IMR-90 (cell line): ENCODE measurements around the gene UBR1. TPM values are rescaled to one million over a fixed set of nuclear protein-coding genes. Genes with fewer than 3 reads are reported as not detected.

Experiments used
- ATAC-seq: fragments of 200-7000 bp; cut with Tn5 transposase; 2 replicates; pipeline ENCODE4 v1.9.1; 2020; ENCODE audit warnings: low read depth, mild to moderate bottlenecking, moderate library complexity
- BruUV-seq: library from RNA; stranded (reverse); fragments of 400-500 nt; replicated peaks from 2 replicates; lab custom pipeline; 2021; lab: Mats Ljungman, UMichigan
- CTCF ChIA-PET: fragments of 300-600 bp; formaldehyde crosslinking; extraction: SDS; loops from one replicate; lab custom pipeline; 2021; ENCODE audit warnings: antibody characterized with exemption; lab: Yijun Ruan, JAX
- POLR2A ChIA-PET: fragments of 300-600 bp; sonication (Branson Sonifier 250); formaldehyde crosslinking; loops from one replicate; lab custom pipeline; 2022; ENCODE audit warnings: antibody characterized with exemption; ENCODE audit not compliant: unreplicated experiment; lab: Charles Lee
- DNase-seq: peaks from one replicate; pipeline ENCODE4 v3.0.0; 2013
- H2AFZ ChIP-seq: replicated peaks from 2 replicates; pipeline ENCODE3; 2013; ENCODE audit warnings: low read length, mild to moderate bottlenecking; ENCODE audit not compliant: poor library complexity
- H2AK5ac ChIP-seq: 2 replicates; pipeline ENCODE4 v1.6.1; 2013; ENCODE audit warnings: low read depth, low read length, inconsistent platforms
- H2AK9ac ChIP-seq: replicated peaks from 2 replicates; pipeline ENCODE3; 2013; ENCODE audit warnings: mild to moderate bottlenecking, low read depth, low read length, moderate library complexity; ENCODE audit not compliant: poor library complexity
- H2BK120ac ChIP-seq: 2 replicates; pipeline ENCODE4 v1.6.1; 2013; ENCODE audit warnings: low read depth, low read length, inconsistent platforms
- H2BK15ac ChIP-seq: 3 replicates; pipeline ENCODE4 v1.6.1; 2013; ENCODE audit warnings: low read depth, low read length, inconsistent platforms
- H2BK20ac ChIP-seq: 2 replicates; pipeline ENCODE4 v1.6.1; 2013; ENCODE audit warnings: low read depth, mild to moderate bottlenecking, inconsistent platforms, low read length, moderate library complexity
- H2BK5ac ChIP-seq: 2 replicates; pipeline ENCODE4 v1.6.1; 2013; ENCODE audit warnings: mild to moderate bottlenecking, low read depth, low read length, inconsistent platforms; ENCODE audit not compliant: poor library complexity, severe bottlenecking
- H3K14ac ChIP-seq: replicated peaks from 2 replicates; pipeline ENCODE4 v1.6.1; 2013; ENCODE audit warnings: low read depth, low read length, inconsistent platforms
- H3K18ac ChIP-seq: 2 replicates; pipeline ENCODE4 v1.6.1; 2013; ENCODE audit warnings: low read depth, low read length, control low read depth
- H3K23ac ChIP-seq: 2 replicates; pipeline ENCODE4 v1.6.1; 2013; ENCODE audit warnings: low read depth, low read length, inconsistent platforms
- H3K27ac ChIP-seq: 2 replicates; pipeline ENCODE4 v1.5.1; 2013; ENCODE audit warnings: mild to moderate bottlenecking, control low read depth, low read length; ENCODE audit not compliant: insufficient read depth
- H3K27me3 ChIP-seq: 2 replicates; pipeline ENCODE4 v1.6.1; 2013; ENCODE audit warnings: low read length; ENCODE audit not compliant: control insufficient read depth, insufficient read depth
- H3K36me3 ChIP-seq: 2 replicates; pipeline ENCODE4 v1.6.1; 2013; ENCODE audit warnings: low read length, mixed read lengths; ENCODE audit not compliant: control insufficient read depth, insufficient read depth
- H3K4ac ChIP-seq: 2 replicates; pipeline ENCODE4 v1.6.1; 2013; ENCODE audit warnings: low read depth, low read length, inconsistent platforms
- H3K4me1 ChIP-seq: 2 replicates; pipeline ENCODE4 v1.6.1; 2013; ENCODE audit warnings: low read length, mixed read lengths; ENCODE audit not compliant: control insufficient read depth, insufficient read depth
- H3K4me2 ChIP-seq: 2 replicates; pipeline ENCODE4 v1.6.1; 2013; ENCODE audit warnings: low read depth, mild to moderate bottlenecking, control low read depth, low read length, moderate library complexity
- H3K4me3 ChIP-seq: 2 replicates; pipeline ENCODE4 v1.5.1; 2013; ENCODE audit warnings: low read depth, mild to moderate bottlenecking, control low read depth, low read length, moderate library complexity; ENCODE audit not compliant: insufficient read depth
- H3K56ac ChIP-seq: 2 replicates; pipeline ENCODE4 v1.6.1; 2013; ENCODE audit warnings: low read length, inconsistent platforms; ENCODE audit not compliant: insufficient read depth; ENCODE audit errors: extremely low read depth
- H3K79me1 ChIP-seq, 2 experiments: 2 replicates each; pipeline ENCODE4 v1.6.1; 2013; ENCODE audit warnings: low read length in 2 of 2, inconsistent platforms in 1 of 2, low read depth in 1 of 2
- H3K9ac ChIP-seq: 2 replicates; pipeline ENCODE4 v1.6.1; 2013; ENCODE audit warnings: low read depth, low read length, control low read depth
- H3K9me1 ChIP-seq: 2 replicates; pipeline ENCODE4 v1.6.1; 2013; ENCODE audit warnings: low read length, inconsistent platforms; ENCODE audit not compliant: insufficient read depth
- H3K9me3 ChIP-seq: 2 replicates; pipeline ENCODE4 v1.6.1; 2013; ENCODE audit warnings: low read length; ENCODE audit not compliant: control insufficient read depth, insufficient read depth
- H4K20me1 ChIP-seq: 2 replicates; pipeline ENCODE4 v1.6.1; 2013; ENCODE audit warnings: low read length, inconsistent platforms; ENCODE audit not compliant: insufficient read depth
- H4K5ac ChIP-seq: 2 replicates; pipeline ENCODE4 v1.6.1; 2013; ENCODE audit warnings: mild to moderate bottlenecking, low read depth, low read length, control low read depth
- H4K8ac ChIP-seq, 2 experiments: 2 replicates each; pipeline ENCODE4 v1.6.1; 2013; ENCODE audit warnings: low read depth in 2 of 2, low read length in 2 of 2, control low read depth in 1 of 2, inconsistent platforms in 1 of 2
- H4K91ac ChIP-seq: 2 replicates; pipeline ENCODE4 v1.6.1; 2013; ENCODE audit warnings: low read depth, low read length, inconsistent platforms; ENCODE audit not compliant: insufficient read depth
- BHLHE40 ChIP-seq: fragments of 150-350 bp; IDR thresholded peaks from 2 replicates; pipeline ENCODE4 v1.6.1; 2016; ENCODE audit warnings: mild to moderate bottlenecking, low read depth, low read length
- CEBPB ChIP-seq: IDR thresholded peaks from 2 replicates; pipeline ENCODE4 v1.6.1; 2012; ENCODE audit warnings: low read depth, low read length, improper control_type of control experiment
- CHD1 ChIP-seq: IDR thresholded peaks from 2 replicates; pipeline ENCODE4 v1.6.1; 2012; ENCODE audit warnings: low read depth, low read length, improper control_type of control experiment
- FOS ChIP-seq: fragments of 150-350 bp; IDR thresholded peaks from 2 replicates; pipeline ENCODE4 v1.6.1; 2016; ENCODE audit warnings: low read depth, low read length
- MAFK ChIP-seq: IDR thresholded peaks from 2 replicates; pipeline ENCODE4 v1.6.1; 2012; ENCODE audit warnings: low read depth, low read length, improper control_type of control experiment
- MAZ ChIP-seq: IDR thresholded peaks from 2 replicates; pipeline ENCODE4 v1.6.1; 2012; ENCODE audit warnings: low read depth, mild to moderate bottlenecking, low read length, improper control_type of control experiment, moderate library complexity, borderline replicate concordance
- MXI1 ChIP-seq: IDR thresholded peaks from 2 replicates; pipeline ENCODE4 v1.6.1; 2012; ENCODE audit warnings: low read depth, mild to moderate bottlenecking, low read length, moderate library complexity, borderline replicate concordance
- NFE2L2 ChIP-seq: fragments of 150-350 bp; IDR thresholded peaks from 2 replicates; pipeline ENCODE4 v1.6.1; 2016; ENCODE audit warnings: low read depth, mild to moderate bottlenecking, low read length
- POLR2A ChIP-seq: IDR thresholded peaks from 2 replicates; pipeline ENCODE4 v1.6.1; 2012; ENCODE audit warnings: mild to moderate bottlenecking, low read depth, low read length
- RAD21 ChIP-seq: IDR thresholded peaks from 2 replicates; pipeline ENCODE4 v1.6.1; 2012; ENCODE audit warnings: low read length, improper control_type of control experiment
- RCOR1 ChIP-seq: IDR thresholded peaks from 2 replicates; pipeline ENCODE4 v1.6.1; 2012; ENCODE audit warnings: mild to moderate bottlenecking, low read length, improper control_type of control experiment; ENCODE audit not compliant: insufficient replicate concordance
- RFX5 ChIP-seq: IDR thresholded peaks from 2 replicates; pipeline ENCODE4 v1.8.0; 2012; ENCODE audit warnings: low read depth, mild to moderate bottlenecking, low read length, moderate library complexity
- SMC3 ChIP-seq: fragments of 150-350 bp; IDR thresholded peaks from 2 replicates; pipeline ENCODE4 v1.6.1; 2016; ENCODE audit warnings: low read depth, mild to moderate bottlenecking, antibody characterized with exemption, low read length, moderate library complexity
- WGBS, 2 experiments: methylation state at CpG; one replicate each; pipeline versions ENCODE4 v1.1.5 to v1.1.7; 2013; ENCODE audit warnings: missing lambda C conversion rate in 2 of 2; ENCODE audit not compliant: insufficient read length in 1 of 2; ENCODE audit errors: extremely low coverage in 2 of 2; 5-methylcytosine and 5-hydroxymethylcytosine counted together
- dilution Hi-C: fragments of 300-500 bp; cut with HindIII; formaldehyde crosslinking; loops from one replicate; pipeline ENCODE4 v1.14.3; 2018; ENCODE audit warnings: low sequenced_read_pairs; ENCODE audit not compliant: unreplicated experiment
- in situ Hi-C: fragments of 300-500 bp; cut with MboI; formaldehyde crosslinking; loops from 3 replicates; pipeline ENCODE4 v1.14.3; 2019; ENCODE audit warnings: low sequenced_read_pairs, inconsistent platforms, mixed read lengths
- intact Hi-C: fragments of 100-400 bp; cut with micrococcal nuclease; formaldehyde crosslinking; loops from 2 replicates; pipeline ENCODE4 v1.10.0; 2022
- polyA plus RNA-seq, 3 experiments: library from polyadenylated mRNA; depleted of rRNA; stranded (reverse); fragments of >200 nt; gene quantifications; 2 replicates each; pipeline ENCODE4 v1.2.3, GENCODE V29; 2012; ENCODE audit warnings: low replicate concordance in 1 of 3
- total RNA-seq: library from RNA; depleted of rRNA; stranded (reverse); fragments of >200 nt; gene quantifications from 2 replicates; pipeline ENCODE4 v1.2.3, GENCODE V29; 2012
- TF ChIP-seq, protein P1 (sequence below): fragments of 150-350 bp; IDR thresholded peaks from 2 replicates; pipeline ENCODE4 v1.6.1; 2017; ENCODE audit warnings: mild to moderate bottlenecking, antibody characterized with exemption, low read length, low read depth
- TF ChIP-seq, protein P2 (sequence below): conservative IDR thresholded peaks from 2 replicates; pipeline ENCODE4 v1.5.1; 2012; ENCODE audit warnings: mild to moderate bottlenecking, low read depth, low read length, improper control_type of control experiment
- TF ChIP-seq, protein P3 (sequence below): fragments of 150-350 bp; IDR thresholded peaks from 2 replicates; pipeline ENCODE4 v1.6.1; 2016; ENCODE audit warnings: low read depth, mild to moderate bottlenecking, low read length, moderate library complexity, borderline replicate concordance

The UBR1 gene
- total and polyA plus RNA-seq, 2 of the 4 experiments (the other 2 are of a cell fraction) = 6.5 to 30.1 TPM

DNA sequence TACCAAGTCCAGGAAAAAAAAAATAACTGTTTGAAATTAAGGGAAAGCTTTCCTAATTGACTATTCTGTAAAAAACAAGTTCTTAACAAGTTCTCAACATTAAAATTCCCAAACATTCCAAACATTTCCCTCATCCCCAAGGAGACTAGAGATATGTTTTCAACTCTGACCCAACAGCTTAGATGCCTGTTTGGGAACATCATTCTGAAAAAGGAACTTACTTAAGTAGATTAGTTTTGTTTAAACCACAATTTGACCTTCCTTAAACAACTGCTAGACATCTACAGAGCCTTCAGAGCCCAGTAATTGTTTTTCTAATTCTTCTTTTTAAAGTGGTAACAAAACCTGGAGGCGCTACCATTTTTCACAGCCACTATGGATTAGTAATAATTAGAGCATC lies 12.8 kb downstream of the UBR1 start:
- Histone ChIP-seq H2AFZ (no peak overlapping the region), H4K91ac (no peak overlapping the region), H2BK120ac (no peak overlapping the region), H3K4me2 (no peak overlapping the region; the same call in none of the 2 replicates), H3K23ac (no peak overlapping the region), H3K18ac (no peak overlapping the region), H3K9me3 (no peaks in the 10 kb centered on the region), H3K4me3 (no peak overlapping the region), H3K79me1 (peaks cover 9 to 65% of the 10 kb centered on the region in 2 experiments; a peak in 3 of 4 replicates), H3K27ac (peak overlapping the region; percentile 34; the same call in 1 of the 2 replicates), H3K4ac (no peak overlapping the region), H3K56ac (no peak overlapping the region), H2BK20ac (no peak overlapping the region), H3K14ac (no peak overlapping the region), H2AK9ac (no peak overlapping the region), H2AK5ac (no peak overlapping the region), H4K20me1 (peaks cover 26% of the 10 kb centered on the region), H3K9ac (no peak overlapping the region), H3K36me3 (peaks cover 5% of the 10 kb centered on the region), H2BK15ac (no peak overlapping the region), H3K4me1 (peaks cover 12% of the 10 kb centered on the region), H3K9me1 (peaks cover 13% of the 10 kb centered on the region; the same call in 1 of the 2 replicates), H4K5ac (no peak overlapping the region), H2BK5ac (peak overlapping the region; percentile 35), H4K8ac (no peak overlapping the region), H3K27me3 (no peaks in the 10 kb centered on the region)
- CTCF ChIA-PET = no interaction called here
- intact Hi-C loops = loop anchor here (10.0 kb wide), 1 partner anchor 92 kb away; the partner anchor contains the start of gene CCNDBP1
- in situ Hi-C loops = no loop called here
- no CpG with 5 or more reads among the region's 1 CpG for WGBS, 2 experiments
- peak; percentile 85 for DNase-seq
- dilution Hi-C loops = no loop called here
- BruUV-seq = no TSS peak
- POLR2A ChIA-PET = interaction anchor here (0.6 kb wide), 1 partner anchor 22 kb away, joined by 3 read pairs; no protein-coding TSS in a partner anchor
- peak; percentile 77 for ATAC-seq
- TF ChIP-seq SMC3 = no peak
- TF ChIP-seq MAZ = no peak
- TF ChIP-seq RFX5 = no peak
- no peak for TF ChIP-seq RAD21
- TF ChIP-seq, protein P1, sequence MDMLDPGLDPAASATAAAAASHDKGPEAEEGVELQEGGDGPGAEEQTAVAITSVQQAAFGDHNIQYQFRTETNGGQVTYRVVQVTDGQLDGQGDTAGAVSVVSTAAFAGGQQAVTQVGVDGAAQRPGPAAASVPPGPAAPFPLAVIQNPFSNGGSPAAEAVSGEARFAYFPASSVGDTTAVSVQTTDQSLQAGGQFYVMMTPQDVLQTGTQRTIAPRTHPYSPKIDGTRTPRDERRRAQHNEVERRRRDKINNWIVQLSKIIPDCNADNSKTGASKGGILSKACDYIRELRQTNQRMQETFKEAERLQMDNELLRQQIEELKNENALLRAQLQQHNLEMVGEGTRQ = no peak
- TF ChIP-seq MXI1 = no peak
- TF ChIP-seq FOS = no peak
- TF ChIP-seq CEBPB = no peak
- TF ChIP-seq BHLHE40 = no peak
- no peak for TF ChIP-seq MAFK
- no peak for TF ChIP-seq CHD1
- no peak for TF ChIP-seq POLR2A
- no peak for TF ChIP-seq RCOR1
- TF ChIP-seq NFE2L2 = no peak
- TF ChIP-seq, protein P2, sequence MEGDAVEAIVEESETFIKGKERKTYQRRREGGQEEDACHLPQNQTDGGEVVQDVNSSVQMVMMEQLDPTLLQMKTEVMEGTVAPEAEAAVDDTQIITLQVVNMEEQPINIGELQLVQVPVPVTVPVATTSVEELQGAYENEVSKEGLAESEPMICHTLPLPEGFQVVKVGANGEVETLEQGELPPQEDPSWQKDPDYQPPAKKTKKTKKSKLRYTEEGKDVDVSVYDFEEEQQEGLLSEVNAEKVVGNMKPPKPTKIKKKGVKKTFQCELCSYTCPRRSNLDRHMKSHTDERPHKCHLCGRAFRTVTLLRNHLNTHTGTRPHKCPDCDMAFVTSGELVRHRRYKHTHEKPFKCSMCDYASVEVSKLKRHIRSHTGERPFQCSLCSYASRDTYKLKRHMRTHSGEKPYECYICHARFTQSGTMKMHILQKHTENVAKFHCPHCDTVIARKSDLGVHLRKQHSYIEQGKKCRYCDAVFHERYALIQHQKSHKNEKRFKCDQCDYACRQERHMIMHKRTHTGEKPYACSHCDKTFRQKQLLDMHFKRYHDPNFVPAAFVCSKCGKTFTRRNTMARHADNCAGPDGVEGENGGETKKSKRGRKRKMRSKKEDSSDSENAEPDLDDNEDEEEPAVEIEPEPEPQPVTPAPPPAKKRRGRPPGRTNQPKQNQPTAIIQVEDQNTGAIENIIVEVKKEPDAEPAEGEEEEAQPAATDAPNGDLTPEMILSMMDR = no peak
- TF ChIP-seq, protein P3, sequence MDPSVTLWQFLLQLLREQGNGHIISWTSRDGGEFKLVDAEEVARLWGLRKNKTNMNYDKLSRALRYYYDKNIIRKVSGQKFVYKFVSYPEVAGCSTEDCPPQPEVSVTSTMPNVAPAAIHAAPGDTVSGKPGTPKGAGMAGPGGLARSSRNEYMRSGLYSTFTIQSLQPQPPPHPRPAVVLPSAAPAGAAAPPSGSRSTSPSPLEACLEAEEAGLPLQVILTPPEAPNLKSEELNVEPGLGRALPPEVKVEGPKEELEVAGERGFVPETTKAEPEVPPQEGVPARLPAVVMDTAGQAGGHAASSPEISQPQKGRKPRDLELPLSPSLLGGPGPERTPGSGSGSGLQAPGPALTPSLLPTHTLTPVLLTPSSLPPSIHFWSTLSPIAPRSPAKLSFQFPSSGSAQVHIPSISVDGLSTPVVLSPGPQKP = no peak
